DOHH2 (cell line): ENCODE measurements around the gene COL25A1.

ENCODE experiments used
- EZH2phosphoT487 ChIP-seq: fragments of 200-600 bp; sonication (generic); IDR thresholded peaks from 2 replicates; pipeline ENCODE4 v1.6.1; 2017; ENCODE audit warnings: borderline replicate concordance, mild to moderate bottlenecking, antibody characterized with exemption, low read length, moderate library complexity, mixed read lengths
- TF ChIP-seq, protein P1 (sequence below): fragments of 200-600 bp; sonication (generic); IDR thresholded peaks from one replicate; pipeline ENCODE4 v1.5.1; 2014; ENCODE audit warnings: antibody characterized with exemption, mild to moderate bottlenecking, low read depth, low read length; ENCODE audit not compliant: poor library complexity, severe bottlenecking

DNA sequence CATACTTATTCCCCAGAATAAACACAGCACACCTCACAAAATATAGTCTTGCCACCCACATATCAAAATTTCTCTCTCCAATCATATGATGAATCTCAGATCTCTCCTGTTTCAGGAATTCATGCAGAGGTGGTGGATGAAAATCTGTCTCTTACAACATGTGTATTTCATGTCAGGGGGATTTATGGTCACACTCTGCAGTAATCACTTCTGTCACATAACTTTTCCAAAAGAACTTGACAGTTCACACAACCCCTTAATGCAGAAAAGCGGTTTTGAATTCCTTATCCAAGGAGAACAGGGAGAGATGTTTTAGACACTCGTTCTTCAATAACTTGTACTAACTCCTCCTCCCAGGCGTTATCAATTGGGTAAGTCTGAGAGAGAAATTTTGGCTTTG lies 359.1 kb downstream of the COL25A1 start:
- TF ChIP-seq, protein P1, sequence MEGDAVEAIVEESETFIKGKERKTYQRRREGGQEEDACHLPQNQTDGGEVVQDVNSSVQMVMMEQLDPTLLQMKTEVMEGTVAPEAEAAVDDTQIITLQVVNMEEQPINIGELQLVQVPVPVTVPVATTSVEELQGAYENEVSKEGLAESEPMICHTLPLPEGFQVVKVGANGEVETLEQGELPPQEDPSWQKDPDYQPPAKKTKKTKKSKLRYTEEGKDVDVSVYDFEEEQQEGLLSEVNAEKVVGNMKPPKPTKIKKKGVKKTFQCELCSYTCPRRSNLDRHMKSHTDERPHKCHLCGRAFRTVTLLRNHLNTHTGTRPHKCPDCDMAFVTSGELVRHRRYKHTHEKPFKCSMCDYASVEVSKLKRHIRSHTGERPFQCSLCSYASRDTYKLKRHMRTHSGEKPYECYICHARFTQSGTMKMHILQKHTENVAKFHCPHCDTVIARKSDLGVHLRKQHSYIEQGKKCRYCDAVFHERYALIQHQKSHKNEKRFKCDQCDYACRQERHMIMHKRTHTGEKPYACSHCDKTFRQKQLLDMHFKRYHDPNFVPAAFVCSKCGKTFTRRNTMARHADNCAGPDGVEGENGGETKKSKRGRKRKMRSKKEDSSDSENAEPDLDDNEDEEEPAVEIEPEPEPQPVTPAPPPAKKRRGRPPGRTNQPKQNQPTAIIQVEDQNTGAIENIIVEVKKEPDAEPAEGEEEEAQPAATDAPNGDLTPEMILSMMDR, result no peak
- no peak for TF ChIP-seq EZH2phosphoT487
